ENCODE data around the gene PRKG1. TPM values are rescaled to one million over a fixed set of nuclear protein-coding genes. Genes with fewer than 3 reads are reported as not detected.

Gene PRKG1
- total and polyA plus RNA-seq, 2 of the 4 experiments (the other 2 are of a cell fraction): 3.5 to 18.3 TPM

- ATAC-seq (ENCODE audit: low read depth) (no peak), DNase-seq (no peak)
- in situ Hi-C loops (cut with MboI; ENCODE audit: low sequenced_read_pairs) (no loop called here), dilution Hi-C loops (cut with HindIII; ENCODE audit: low sequenced_read_pairs, unreplicated experiment) (no loop called here), intact Hi-C loops (cut with micrococcal nuclease) (no loop called here)
- BruUV-seq (replicated peaks): no TSS peak
- no peak overlapping the region for H4K5ac ChIP-seq (ENCODE audit: low read depth, low read length)
- H3K79me1 ChIP-seq (ENCODE audit: low read depth in 1 of 2, low read length in 2 of 2): peaks cover 32 to 44% of the 10 kb centered on the region in 2 experiments
- no peak overlapping the region for H3K4ac ChIP-seq (ENCODE audit: low read depth, low read length)
- H4K91ac ChIP-seq (ENCODE audit: insufficient read depth, low read depth, low read length): no peak overlapping the region
- 100% methylated on average over 1 of the region's 4 CpGs; no CpG with 5 or more reads in 1 of the 2 experiments for WGBS, 2 experiments (ENCODE audit: extremely low coverage in 2 of 2, insufficient read length in 1 of 2)
- H3K9ac ChIP-seq (ENCODE audit: low read depth, low read length): no peak overlapping the region
- CTCF ChIA-PET: no interaction called here
- no peak overlapping the region for H2BK5ac ChIP-seq (ENCODE audit: low read depth, low read length, poor library complexity, severe bottlenecking)
- H3K56ac ChIP-seq (ENCODE audit: extremely low read depth, insufficient read depth, low read length): no peak overlapping the region
- H3K27me3 ChIP-seq (ENCODE audit: control insufficient read depth, insufficient read depth, low read length): no peaks in the 10 kb centered on the region
- no peak overlapping the region for H3K23ac ChIP-seq (ENCODE audit: low read depth, low read length)
- H3K14ac ChIP-seq (replicated peaks; ENCODE audit: low read depth, low read length): no peak overlapping the region
- H2AK9ac ChIP-seq (replicated peaks; ENCODE audit: low read depth, low read length, poor library complexity): no peak overlapping the region
- no peak overlapping the region for H3K18ac ChIP-seq (ENCODE audit: low read depth, low read length)
- H3K9me3 ChIP-seq (ENCODE audit: control insufficient read depth, insufficient read depth, low read length): no peaks in the 10 kb centered on the region
- no peaks in the 10 kb centered on the region for H3K9me1 ChIP-seq (ENCODE audit: insufficient read depth, low read length)
- no peak overlapping the region for H2BK20ac ChIP-seq (ENCODE audit: low read depth, low read length)
- H4K8ac ChIP-seq (ENCODE audit: low read depth in 2 of 2, low read length in 2 of 2): no peak overlapping the region
- H3K4me2 ChIP-seq (ENCODE audit: low read depth, low read length): no peak overlapping the region
- H4K20me1 ChIP-seq (ENCODE audit: insufficient read depth, low read length): 0 out of 2 replicates have a peak, but pooled peaks cover 3% of the 10 kb centered on the region
- no peak overlapping the region for H2BK120ac ChIP-seq (ENCODE audit: low read depth, low read length)
- no peak overlapping the region for H3K27ac ChIP-seq (ENCODE audit: insufficient read depth, low read length)
- H2BK15ac ChIP-seq (ENCODE audit: low read depth, low read length): no peak overlapping the region
- POLR2A ChIA-PET (ENCODE audit: unreplicated experiment): no interaction called here
- no peaks in the 10 kb centered on the region for H3K36me3 ChIP-seq (ENCODE audit: control insufficient read depth, insufficient read depth, low read length)
- TF ChIP-seq, protein P1, sequence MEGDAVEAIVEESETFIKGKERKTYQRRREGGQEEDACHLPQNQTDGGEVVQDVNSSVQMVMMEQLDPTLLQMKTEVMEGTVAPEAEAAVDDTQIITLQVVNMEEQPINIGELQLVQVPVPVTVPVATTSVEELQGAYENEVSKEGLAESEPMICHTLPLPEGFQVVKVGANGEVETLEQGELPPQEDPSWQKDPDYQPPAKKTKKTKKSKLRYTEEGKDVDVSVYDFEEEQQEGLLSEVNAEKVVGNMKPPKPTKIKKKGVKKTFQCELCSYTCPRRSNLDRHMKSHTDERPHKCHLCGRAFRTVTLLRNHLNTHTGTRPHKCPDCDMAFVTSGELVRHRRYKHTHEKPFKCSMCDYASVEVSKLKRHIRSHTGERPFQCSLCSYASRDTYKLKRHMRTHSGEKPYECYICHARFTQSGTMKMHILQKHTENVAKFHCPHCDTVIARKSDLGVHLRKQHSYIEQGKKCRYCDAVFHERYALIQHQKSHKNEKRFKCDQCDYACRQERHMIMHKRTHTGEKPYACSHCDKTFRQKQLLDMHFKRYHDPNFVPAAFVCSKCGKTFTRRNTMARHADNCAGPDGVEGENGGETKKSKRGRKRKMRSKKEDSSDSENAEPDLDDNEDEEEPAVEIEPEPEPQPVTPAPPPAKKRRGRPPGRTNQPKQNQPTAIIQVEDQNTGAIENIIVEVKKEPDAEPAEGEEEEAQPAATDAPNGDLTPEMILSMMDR (conservative IDR thresholded peaks at IDR 0.05; ENCODE audit: low read depth, low read length): no peak
- TF ChIP-seq USF2 (IDR thresholded peaks at IDR 0.05; ENCODE audit: low read depth, low read length) (no peak), NFE2L2 (IDR thresholded peaks at IDR 0.05; ENCODE audit: low read depth, low read length) (no peak), FOS (IDR thresholded peaks at IDR 0.05; ENCODE audit: low read depth, low read length) (no peak), RAD21 (IDR thresholded peaks at IDR 0.05; ENCODE audit: low read length) (no peak), MXI1 (IDR thresholded peaks at IDR 0.05; ENCODE audit: borderline replicate concordance, low read depth, low read length) (no peak), CEBPB (IDR thresholded peaks at IDR 0.05; ENCODE audit: low read depth, low read length) (no peak)
- H2AFZ ChIP-seq (replicated peaks; ENCODE audit: low read length, poor library complexity): no peak overlapping the region
- H2AK5ac ChIP-seq (ENCODE audit: low read depth, low read length): no peak overlapping the region
- H3K4me1 ChIP-seq (ENCODE audit: control insufficient read depth, insufficient read depth, low read length): no peaks in the 10 kb centered on the region; the same call in 1 of the 2 replicates
- no peak overlapping the region for H3K4me3 ChIP-seq (ENCODE audit: insufficient read depth, low read depth, low read length)
These were observed 23.3 kb downstream of the PRKG1 start for GRCh38 chr10:51097546-51097945.
